ENCODE results near the gene ANKRD6. TPM values are rescaled to one million over a fixed set of nuclear protein-coding genes. Genes with fewer than 3 reads are reported as not detected.

Gene ANKRD6
- total and polyA plus RNA-seq, 2 donors (not counting 3 experiments of a cell fraction or from before 2014, with no cell fraction given): 3.4 to 9.6 TPM

DNA sequence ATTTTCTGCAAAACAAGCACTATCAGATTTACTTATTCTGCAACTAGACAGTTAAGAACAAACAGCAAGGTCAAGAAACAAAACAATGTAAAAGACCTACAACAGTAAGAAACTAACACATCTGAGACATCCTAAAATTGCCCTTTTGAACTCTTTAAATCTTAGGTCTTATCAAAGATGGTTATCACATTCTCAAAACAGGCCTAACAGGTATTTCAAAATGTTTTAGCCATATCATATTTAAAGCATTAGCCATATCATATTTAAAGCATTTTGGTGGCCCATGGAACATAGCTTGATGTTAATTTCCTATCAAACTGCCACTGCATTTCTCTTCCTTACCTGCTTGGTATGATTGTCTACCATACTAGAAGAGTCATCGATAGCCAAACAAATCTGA lies 216.7 kb downstream of the ANKRD6 start:
- Histone ChIP-seq H3K27ac (ENCODE audit: insufficient read depth, low read depth, low read length) (no peak overlapping the region), H3K9me1 (replicated peaks; ENCODE audit: control insufficient read depth, extremely low read depth, insufficient read depth, low read length) (no peaks in the 10 kb centered on the region), H3K4me2 (ENCODE audit: insufficient read depth, low read length) (no peak overlapping the region), H3K36me3 (ENCODE audit: control insufficient read depth in 2 of 2, extremely low read depth in 1 of 2, insufficient read depth in 2 of 2, low read length in 2 of 2) (peaks cover 18 to 19% of the 10 kb centered on the region in 2 experiments), H3K27me3 (ENCODE audit: control insufficient read depth in 2 of 2, insufficient read depth in 2 of 2, low read length in 2 of 2) (no peaks in the 10 kb centered on the region), H3K9me3 (replicated peaks; ENCODE audit: control insufficient read depth, insufficient read depth, low read length) (no peaks in the 10 kb centered on the region), H3K9ac (replicated peaks; ENCODE audit: extremely low read depth, insufficient read depth, low read length) (no peak overlapping the region), H3K4me3 (replicated peaks in 1 of 3; ENCODE audit: insufficient read depth in 1 of 3, low read depth in 1 of 3, low read length in 3 of 3) (no peak overlapping the region), H2AFZ (ENCODE audit: low read depth, low read length) (no peak overlapping the region), H3K4me1 (ENCODE audit: control insufficient read depth, extremely low read depth, insufficient read depth, low read length) (peaks cover under 1% of the 10 kb centered on the region), H4K20me1 (replicated peaks; ENCODE audit: control insufficient read depth, extremely low read depth, insufficient read depth, low read length) (no peaks in the 10 kb centered on the region), H3K79me2 (ENCODE audit: control insufficient read depth, insufficient read depth, low read length) (no peaks in the 10 kb centered on the region)
- DNase-seq (ENCODE audit: low read depth, low spot score): no peak
- TF ChIP-seq POLR2A (IDR thresholded peaks at IDR 0.05; ENCODE audit: low read depth, low read length) (no peak), GATA2 (IDR thresholded peaks at IDR 0.05; ENCODE audit: insufficient read depth, insufficient read length, low read depth, low read length) (no peak), MYC (IDR thresholded peaks at IDR 0.05; ENCODE audit: low read depth, low read length) (no peak), POLR2AphosphoS5 (IDR thresholded peaks at IDR 0.05; ENCODE audit: insufficient read depth, low read depth, low read length) (no peak), JUN (IDR thresholded peaks at IDR 0.05; ENCODE audit: borderline replicate concordance, insufficient read depth, insufficient read length, low read depth) (no peak), FOS (IDR thresholded peaks at IDR 0.05; ENCODE audit: borderline replicate concordance, insufficient read depth, low read length) (no peak), MAX (IDR thresholded peaks at IDR 0.05; ENCODE audit: insufficient read depth, insufficient read length) (no peak), EZH2 (IDR thresholded peaks at IDR 0.05; ENCODE audit: borderline replicate concordance, low read depth, low read length, severe bottlenecking) (no peak)
- TF ChIP-seq, protein P1, sequence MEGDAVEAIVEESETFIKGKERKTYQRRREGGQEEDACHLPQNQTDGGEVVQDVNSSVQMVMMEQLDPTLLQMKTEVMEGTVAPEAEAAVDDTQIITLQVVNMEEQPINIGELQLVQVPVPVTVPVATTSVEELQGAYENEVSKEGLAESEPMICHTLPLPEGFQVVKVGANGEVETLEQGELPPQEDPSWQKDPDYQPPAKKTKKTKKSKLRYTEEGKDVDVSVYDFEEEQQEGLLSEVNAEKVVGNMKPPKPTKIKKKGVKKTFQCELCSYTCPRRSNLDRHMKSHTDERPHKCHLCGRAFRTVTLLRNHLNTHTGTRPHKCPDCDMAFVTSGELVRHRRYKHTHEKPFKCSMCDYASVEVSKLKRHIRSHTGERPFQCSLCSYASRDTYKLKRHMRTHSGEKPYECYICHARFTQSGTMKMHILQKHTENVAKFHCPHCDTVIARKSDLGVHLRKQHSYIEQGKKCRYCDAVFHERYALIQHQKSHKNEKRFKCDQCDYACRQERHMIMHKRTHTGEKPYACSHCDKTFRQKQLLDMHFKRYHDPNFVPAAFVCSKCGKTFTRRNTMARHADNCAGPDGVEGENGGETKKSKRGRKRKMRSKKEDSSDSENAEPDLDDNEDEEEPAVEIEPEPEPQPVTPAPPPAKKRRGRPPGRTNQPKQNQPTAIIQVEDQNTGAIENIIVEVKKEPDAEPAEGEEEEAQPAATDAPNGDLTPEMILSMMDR (IDR thresholded peaks at IDR 0.05; ENCODE audit: extremely low read depth in 1 of 2, insufficient read depth in 1 of 2, low read depth in 1 of 2, low read length in 2 of 2): no peak
- no peak for FAIRE-seq
- no TSS peak for BruUV-seq (replicated peaks)
- dilution Hi-C loops (cut with MboI; ENCODE audit: extremely low pct_ligation_motif_present, low sequenced_read_pairs) (no loop called here), intact Hi-C loops (cut with micrococcal nuclease) (no loop called here)
- ChIA-PET POLR2A (no interaction called here), CTCF (interaction anchor here (1.6 kb wide), 1 partner anchor 9 kb away, joined by 3 read pairs; no protein-coding TSS in a partner anchor)
